NB4 (cell line): Measurements from ENCODE around the gene SGTA.

Experiments
- POLR2A ChIP-seq: IDR thresholded peaks from 2 replicates; pipeline ENCODE4 v1.6.1; 2011; ENCODE audit warnings: mild to moderate bottlenecking; ENCODE audit not compliant: insufficient read length; ENCODE audit errors: extremely low read depth
- TF ChIP-seq, protein P1 (sequence below): IDR thresholded peaks from one replicate; pipeline ENCODE4 v1.5.1; 2012; ENCODE audit warnings: low read depth, low read length

DNA sequence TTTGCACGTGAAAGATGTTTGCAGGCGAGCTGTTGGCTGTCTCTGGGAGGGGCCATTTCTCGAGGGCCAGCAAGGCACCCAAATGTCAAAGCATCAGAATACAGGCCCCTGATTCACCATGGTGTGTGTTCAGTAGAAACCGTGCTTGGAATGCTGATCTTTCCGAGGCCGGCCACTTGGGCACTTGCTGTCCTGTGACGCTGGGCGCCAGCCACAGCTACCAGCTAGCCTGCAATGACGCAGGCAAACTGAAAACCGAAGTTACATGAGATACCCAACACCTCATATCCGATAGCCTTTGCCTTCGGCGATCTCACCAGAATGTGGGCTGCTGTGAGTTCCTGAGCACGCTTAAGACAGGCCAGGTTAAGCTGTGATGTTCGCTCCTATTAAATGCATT lies 14.2 kb upstream of the SGTA start:
- TF ChIP-seq, protein P1, sequence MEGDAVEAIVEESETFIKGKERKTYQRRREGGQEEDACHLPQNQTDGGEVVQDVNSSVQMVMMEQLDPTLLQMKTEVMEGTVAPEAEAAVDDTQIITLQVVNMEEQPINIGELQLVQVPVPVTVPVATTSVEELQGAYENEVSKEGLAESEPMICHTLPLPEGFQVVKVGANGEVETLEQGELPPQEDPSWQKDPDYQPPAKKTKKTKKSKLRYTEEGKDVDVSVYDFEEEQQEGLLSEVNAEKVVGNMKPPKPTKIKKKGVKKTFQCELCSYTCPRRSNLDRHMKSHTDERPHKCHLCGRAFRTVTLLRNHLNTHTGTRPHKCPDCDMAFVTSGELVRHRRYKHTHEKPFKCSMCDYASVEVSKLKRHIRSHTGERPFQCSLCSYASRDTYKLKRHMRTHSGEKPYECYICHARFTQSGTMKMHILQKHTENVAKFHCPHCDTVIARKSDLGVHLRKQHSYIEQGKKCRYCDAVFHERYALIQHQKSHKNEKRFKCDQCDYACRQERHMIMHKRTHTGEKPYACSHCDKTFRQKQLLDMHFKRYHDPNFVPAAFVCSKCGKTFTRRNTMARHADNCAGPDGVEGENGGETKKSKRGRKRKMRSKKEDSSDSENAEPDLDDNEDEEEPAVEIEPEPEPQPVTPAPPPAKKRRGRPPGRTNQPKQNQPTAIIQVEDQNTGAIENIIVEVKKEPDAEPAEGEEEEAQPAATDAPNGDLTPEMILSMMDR, result no peak
- no peak for TF ChIP-seq POLR2A
